ENCODE results near the gene SLC26A3.

DNA sequence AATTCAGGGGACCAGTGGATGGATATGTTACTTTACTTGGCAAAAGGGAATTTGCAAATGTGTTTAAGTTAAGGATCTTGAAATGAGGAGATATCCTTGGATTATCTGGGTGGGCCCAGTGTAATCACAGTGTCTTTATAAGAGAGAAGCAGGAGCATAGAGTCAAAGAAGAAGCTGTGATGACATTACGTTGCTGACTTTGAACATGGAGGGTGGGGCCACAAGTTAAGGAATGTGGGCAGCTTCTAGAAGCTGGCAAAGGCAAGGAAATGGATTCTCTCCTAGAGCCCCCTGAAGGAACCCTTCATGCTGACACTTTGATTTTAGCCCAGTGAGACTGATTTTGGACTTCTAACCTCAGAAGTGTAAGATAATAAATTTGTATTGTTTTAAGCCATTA lies 21.8 kb upstream of the SLC26A3 start:
- TF ChIP-seq, protein P1, sequence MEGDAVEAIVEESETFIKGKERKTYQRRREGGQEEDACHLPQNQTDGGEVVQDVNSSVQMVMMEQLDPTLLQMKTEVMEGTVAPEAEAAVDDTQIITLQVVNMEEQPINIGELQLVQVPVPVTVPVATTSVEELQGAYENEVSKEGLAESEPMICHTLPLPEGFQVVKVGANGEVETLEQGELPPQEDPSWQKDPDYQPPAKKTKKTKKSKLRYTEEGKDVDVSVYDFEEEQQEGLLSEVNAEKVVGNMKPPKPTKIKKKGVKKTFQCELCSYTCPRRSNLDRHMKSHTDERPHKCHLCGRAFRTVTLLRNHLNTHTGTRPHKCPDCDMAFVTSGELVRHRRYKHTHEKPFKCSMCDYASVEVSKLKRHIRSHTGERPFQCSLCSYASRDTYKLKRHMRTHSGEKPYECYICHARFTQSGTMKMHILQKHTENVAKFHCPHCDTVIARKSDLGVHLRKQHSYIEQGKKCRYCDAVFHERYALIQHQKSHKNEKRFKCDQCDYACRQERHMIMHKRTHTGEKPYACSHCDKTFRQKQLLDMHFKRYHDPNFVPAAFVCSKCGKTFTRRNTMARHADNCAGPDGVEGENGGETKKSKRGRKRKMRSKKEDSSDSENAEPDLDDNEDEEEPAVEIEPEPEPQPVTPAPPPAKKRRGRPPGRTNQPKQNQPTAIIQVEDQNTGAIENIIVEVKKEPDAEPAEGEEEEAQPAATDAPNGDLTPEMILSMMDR (IDR thresholded peaks at IDR 0.05) = no peak
- no peak for TF ChIP-seq POLR2A (IDR thresholded peaks at IDR 0.05)

Measured in uterus (tissue), 2 donors.